ENCODE results near the gene VMO1. TPM values are rescaled to one million over a fixed set of nuclear protein-coding genes. Genes with fewer than 3 reads are reported as not detected.

Gene VMO1
- total RNA-seq, 1 donor from 2014 or later, result 0.40 TPM

Other genes starting within 250 kb of the VMO1 start
- 64.8 and 76.2 TPM in 2 replicates for gene MYBBP1A, start 231.0 kb downstream of the VMO1 start, total RNA-seq
- not detected in 2 replicates for gene GGT6, start 225.8 kb downstream of the VMO1 start, total RNA-seq
- gene SMTNL2, start 201.8 kb downstream of the VMO1 start, total RNA-seq, result not detected in 2 replicates
- not detected in 2 replicates for gene ALOX15, start 144.7 kb downstream of the VMO1 start, total RNA-seq
- 16.0 and 27.6 TPM in 2 replicates for gene PELP1, start 82.2 kb downstream of the VMO1 start, total RNA-seq
- gene ARRB2, start 75.7 kb downstream of the VMO1 start, total RNA-seq, result 7.7 and 8.7 TPM in 2 replicates
- gene MED11, start 54.9 kb downstream of the VMO1 start, total RNA-seq, result 9.4 and 12.5 TPM in 2 replicates
- 0.07 and 0.11 TPM in 2 replicates for gene ZMYND15, start 46.5 kb downstream of the VMO1 start, total RNA-seq
- gene CXCL16, start 46.4 kb downstream of the VMO1 start, total RNA-seq, result 2.4 and 7.4 TPM in 2 replicates
- not detected in 2 replicates for gene TM4SF5, start 14.5 kb downstream of the VMO1 start, total RNA-seq
- not detected in 2 replicates for gene GLTPD2, start 2.6 kb upstream of the VMO1 start, total RNA-seq
- 225 and 243 TPM in 2 replicates for gene PSMB6, start 9.8 kb upstream of the VMO1 start, total RNA-seq
- gene PLD2, start 20.8 kb upstream of the VMO1 start, total RNA-seq, result 25.6 and 32.3 TPM in 2 replicates
- gene MINK1, start 47.0 kb upstream of the VMO1 start, total RNA-seq, result 26.2 and 30.8 TPM in 2 replicates
- 0.71 and 0.92 TPM in 2 replicates for gene C17orf107, start 113.2 kb upstream of the VMO1 start, total RNA-seq
- gene CHRNE, start 116.7 kb upstream of the VMO1 start, total RNA-seq, result 0.53 and 3.2 TPM in 2 replicates
- not detected in 2 replicates for gene GP1BA, start 145.9 kb upstream of the VMO1 start, total RNA-seq
- 61.6 and 71.2 TPM in 2 replicates for gene SLC25A11, start 153.7 kb upstream of the VMO1 start, total RNA-seq
- 14.8 and 15.2 TPM in 2 replicates for gene RNF167, start 153.9 kb upstream of the VMO1 start, total RNA-seq
- gene PFN1, start 162.2 kb upstream of the VMO1 start, total RNA-seq, result 518 and 651 TPM in 2 replicates
- gene ENO3, start 164.8 kb upstream of the VMO1 start, total RNA-seq, result 1.3 and 1.6 TPM in 2 replicates
- 58.8 and 65.3 TPM in 2 replicates for gene SPAG7, start 181.5 kb upstream of the VMO1 start, total RNA-seq
- 4.3 and 4.5 TPM in 2 replicates for gene CAMTA2, start 201.3 kb upstream of the VMO1 start, total RNA-seq
- gene INCA1, start 211.2 kb upstream of the VMO1 start, total RNA-seq, result 0.13 and 0.28 TPM in 2 replicates
- 94.7 and 113 TPM in 2 replicates for gene KIF1C, start 211.6 kb upstream of the VMO1 start, total RNA-seq
- gene SLC52A1, start 249.1 kb upstream of the VMO1 start, total RNA-seq, result 0.07 TPM in 2 replicates